HAP-1 (cell line): ENCODE measurements around the gene TIMM8B.
"Not testable (repeated sequence)": the region's sequence is repeated elsewhere in the genome, so short reads cannot be mapped to it uniquely, and the experiment has no call there.

Source experiments
- DNase-seq, 2 experiments: peaks; one replicate each; pipeline ENCODE4 v3.0.0-alpha.2; 2016 to 2020; ENCODE audit warnings: low spot score in 2 of 2
- H3K27me3 ChIP-seq: fragments of 250-450 bp; sonication (Bioruptor Pico); 2 replicates; pipeline ENCODE4 v1.5.1; 2020; ENCODE audit warnings: low read depth, mild to moderate bottlenecking, moderate library complexity
- H3K36me3 ChIP-seq: fragments of 250-450 bp; sonication (Bioruptor Pico); replicated peaks from 2 replicates; pipeline ENCODE4 v1.5.1; 2020; ENCODE audit warnings: mild to moderate bottlenecking
- H3K4me1 ChIP-seq: fragments of 250-450 bp; sonication (Bioruptor Pico); 2 replicates; pipeline ENCODE4 v1.5.1; 2020; ENCODE audit warnings: mild to moderate bottlenecking
- H3K4me3 ChIP-seq: fragments of 250-450 bp; sonication (Bioruptor Pico); 2 replicates; pipeline ENCODE4 v1.5.1; 2020; ENCODE audit warnings: mild to moderate bottlenecking, moderate library complexity
- H3K9me3 ChIP-seq: fragments of 250-450 bp; sonication (Bioruptor Pico); 2 replicates; pipeline ENCODE4 v1.5.1; 2020; ENCODE audit warnings: mild to moderate bottlenecking, moderate library complexity
- in situ Hi-C: fragments of 300-500 bp; cut with MboI; formaldehyde crosslinking; loops from 3 replicates; pipeline ENCODE4 v1.14.3; 2020; ENCODE audit warnings: low sequenced_read_pairs, inconsistent platforms, mixed read lengths

Gene TIMM8B

GRCh38 chr11:112050721-112051120 lies 35.8 kb downstream of the TIMM8B start:
- Histone ChIP-seq H3K4me1 (no peaks in the 10 kb centered on the region), H3K27me3 (no peaks in the 10 kb centered on the region), H3K9me3 (no peaks in the 10 kb centered on the region), H3K36me3 (peaks cover 73% of the 10 kb centered on the region), H3K4me3 (no peak overlapping the region)
- in situ Hi-C loops, result no loop called here
- DNase-seq, result no peak

- Histone ChIP-seq H3K9me3 (no peaks in the 10 kb centered on the region), H3K4me1 (no peaks in the 10 kb centered on the region), H3K4me3 (no peak overlapping the region), H3K27me3 (no peaks in the 10 kb centered on the region), H3K36me3 (peaks cover 80% of the 10 kb centered on the region)
- in situ Hi-C loops, result no loop called here
- DNase-seq, result no peak
Observed at GRCh38 chr11:112049777-112050176, 36.8 kb downstream of the TIMM8B start.

DNA sequence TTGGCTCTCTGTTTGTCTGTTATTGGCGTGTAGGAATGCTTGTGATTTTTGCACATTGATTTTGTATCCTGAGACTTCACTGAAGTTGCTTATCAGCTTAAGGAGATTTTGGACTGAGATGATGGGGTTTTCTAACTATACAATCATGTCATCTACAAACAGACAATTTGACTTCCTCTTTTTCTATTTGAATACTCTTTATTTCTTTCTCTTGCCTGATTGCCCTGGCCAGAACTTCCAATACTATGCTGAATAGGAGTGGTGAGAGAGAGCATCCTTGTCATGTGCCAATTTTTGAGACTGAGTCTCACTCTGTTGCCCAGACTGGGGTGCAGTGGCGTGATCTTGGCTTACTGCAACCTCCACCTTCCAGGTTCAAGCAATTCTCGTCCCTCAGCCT lies 38.3 kb downstream of the TIMM8B start:
- H3K9me3 ChIP-seq, H3K27me3 ChIP-seq, H3K4me1 ChIP-seq, H3K4me3 ChIP-seq, DNase-seq, in situ Hi-C loops: not testable (repeated sequence)
- H3K36me3 ChIP-seq, result peaks cover 81% of the 10 kb centered on the region

DNA sequence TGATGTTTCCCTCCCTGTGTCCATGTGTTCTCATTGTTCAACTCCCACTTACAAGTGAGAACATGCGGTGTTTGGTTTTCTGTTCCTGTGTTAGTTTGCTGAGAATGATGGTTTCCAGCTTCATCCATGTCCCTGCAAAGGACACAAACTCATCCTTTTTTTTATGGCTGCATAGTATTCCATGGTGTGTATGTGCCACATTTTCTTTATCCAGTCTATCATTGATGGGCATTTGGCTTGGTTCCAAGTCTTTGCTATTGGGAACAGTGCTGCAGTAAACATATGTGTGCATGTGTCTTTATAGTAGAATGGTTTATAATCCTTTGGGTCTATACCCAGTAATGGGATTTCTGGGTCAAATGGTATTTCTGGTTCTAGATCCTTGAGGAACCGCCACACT lies 39.9 kb downstream of the TIMM8B start:
- H3K4me1 ChIP-seq, H3K27me3 ChIP-seq, H3K4me3 ChIP-seq, H3K9me3 ChIP-seq, DNase-seq, in situ Hi-C loops: not testable (repeated sequence)
- H3K36me3 ChIP-seq, result peaks cover 74% of the 10 kb centered on the region

DNA sequence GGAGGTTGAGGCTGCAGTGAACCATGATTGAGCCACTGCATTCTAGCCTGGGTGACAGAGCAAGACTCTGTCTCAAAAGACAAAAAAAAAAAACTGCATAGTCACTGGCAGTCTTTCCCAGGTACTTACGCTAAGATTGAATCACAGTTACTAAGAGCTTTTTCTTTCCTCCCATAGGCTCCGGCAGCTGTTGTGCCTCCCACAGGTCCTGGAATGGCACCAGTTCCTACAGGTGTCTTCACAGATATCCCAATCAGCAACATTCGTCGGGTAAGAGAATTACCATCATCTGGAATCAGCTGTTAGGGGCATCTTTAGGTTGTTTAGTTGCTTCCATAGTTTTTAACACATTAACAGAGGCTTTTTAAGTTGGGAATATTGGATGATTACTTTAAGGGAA lies 41.6 kb downstream of the TIMM8B start:
- in situ Hi-C loops, result no loop called here
- Histone ChIP-seq H3K4me1 (no peaks in the 10 kb centered on the region), H3K4me3 (no peak overlapping the region), H3K9me3 (no peaks in the 10 kb centered on the region), H3K36me3 (peaks cover 68% of the 10 kb centered on the region), H3K27me3 (no peaks in the 10 kb centered on the region)
- DNase-seq, result no peak

DNA sequence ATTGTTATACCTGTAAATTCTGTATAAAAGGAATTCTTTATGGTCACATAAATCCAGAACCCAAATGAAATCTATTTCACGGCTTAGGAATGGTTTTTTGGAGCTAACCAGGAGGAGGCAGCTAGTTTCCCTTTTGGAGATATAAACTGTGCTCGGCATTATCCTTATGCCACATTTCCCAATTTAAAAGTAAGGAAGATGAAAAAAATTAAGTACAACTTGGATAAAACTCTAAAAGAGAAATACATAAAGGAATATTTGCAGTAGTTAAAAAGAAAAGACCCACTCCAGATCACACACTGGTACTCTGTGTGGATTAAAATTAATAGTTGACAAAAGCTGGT lies 43.6 kb downstream of the TIMM8B start:
- DNase-seq, result no peak
- H3K4me1 ChIP-seq, result no peaks in the 10 kb centered on the region
- H3K36me3 ChIP-seq, result peaks cover 68% of the 10 kb centered on the region
- H3K27me3 ChIP-seq, result no peaks in the 10 kb centered on the region
- in situ Hi-C loops, result no loop called here
- no peaks in the 10 kb centered on the region for H3K9me3 ChIP-seq
- H3K4me3 ChIP-seq, result no peak overlapping the region

DNA sequence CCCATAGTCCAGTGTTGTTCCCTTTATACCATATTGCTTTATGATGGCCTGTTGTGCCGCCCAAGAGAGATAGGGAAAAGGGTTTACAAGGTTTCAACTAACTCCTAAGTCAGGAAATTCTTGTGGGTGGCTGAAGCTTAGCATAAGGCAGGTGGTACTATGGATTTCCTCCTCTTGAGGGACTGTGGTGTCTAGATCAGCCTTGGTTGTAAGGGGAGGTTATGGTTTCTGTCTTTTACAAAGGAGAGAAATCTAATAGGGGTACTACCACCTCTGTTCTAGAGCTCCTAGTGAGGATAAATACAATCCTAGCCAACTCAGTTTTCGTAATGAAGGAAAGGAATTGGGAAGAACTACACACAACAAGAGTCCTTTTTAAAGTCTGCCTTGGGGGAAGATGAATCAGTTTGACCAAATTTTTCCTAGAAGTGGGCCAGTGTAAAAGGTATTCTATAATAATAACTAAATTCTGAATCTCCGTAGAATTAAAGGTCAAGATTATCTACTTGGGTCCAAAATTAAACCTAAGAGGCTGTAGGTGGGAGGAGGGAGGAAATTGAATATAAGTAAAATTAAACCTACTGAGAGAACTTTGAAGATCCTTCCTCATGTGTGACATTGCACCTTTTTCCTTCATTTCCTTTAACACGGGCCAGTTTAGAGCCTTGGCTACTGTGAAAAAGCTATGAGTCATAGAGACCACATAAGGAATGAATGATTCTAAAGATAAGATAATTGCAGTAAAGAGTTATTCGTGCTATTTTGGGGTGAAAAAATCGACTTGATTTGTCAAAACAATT lies 44.2 kb downstream of the TIMM8B start:
- Histone ChIP-seq H3K36me3 (peaks cover 69% of the 10 kb centered on the region), H3K4me1 (no peaks in the 10 kb centered on the region), H3K4me3 (no peak overlapping the region), H3K9me3 (no peaks in the 10 kb centered on the region), H3K27me3 (no peaks in the 10 kb centered on the region)
- no peak for DNase-seq
- in situ Hi-C loops, result no loop called here

GRCh38 chr11:112037527-112037926 lies 49.0 kb downstream of the TIMM8B start:
- peaks cover 61% of the 10 kb centered on the region for H3K36me3 ChIP-seq

More at GRCh38 chr11:112037527-112037926, 49.0 kb downstream of the TIMM8B start:
- Histone ChIP-seq H3K27me3 (no peaks in the 10 kb centered on the region), H3K4me3 (no peak overlapping the region), H3K9me3 (no peaks in the 10 kb centered on the region), H3K4me1 (no peaks in the 10 kb centered on the region)
- no peak for DNase-seq
- in situ Hi-C loops, result no loop called here
